Lower leg skin (tissue), 4 donors: ENCODE results near the gene FST. TPM values are rescaled to one million over a fixed set of nuclear protein-coding genes. Genes with fewer than 3 reads are reported as not detected.

Source experiments
- DNase-seq, 2 donors: peaks; one replicate each; pipeline ENCODE4 v3.0.0-alpha.2; 2019; ENCODE audit warnings: low spot score in 2 of 2
- H3K4me3 ChIP-seq: fragments of 200-600 bp; sonication (generic); 2 replicates; pipeline ENCODE4 v1.5.1; 2017; ENCODE audit warnings: mild to moderate bottlenecking, low read depth; ENCODE audit not compliant: poor library complexity, severe bottlenecking
- POLR2A ChIP-seq, 2 donors: fragments of 450-650 bp; IDR thresholded peaks; one replicate each; pipeline ENCODE4 v1.6.1; 2016 to 2017; ENCODE audit warnings: antibody characterized with exemption in 2 of 2, mild to moderate bottlenecking in 1 of 2, moderate library complexity in 1 of 2
- WGBS, 2 donors: methylation state at CpG; one replicate each; pipeline ENCODE4 v1.1.5; 2018; 5-methylcytosine and 5-hydroxymethylcytosine counted together
- intact Hi-C: fragments of 100-400 bp; cut with DNase I; formaldehyde crosslinking; loops from one replicate; pipeline ENCODE4 v1.15.0; 2023; ENCODE audit warnings: low total_unique reads
- total RNA-seq, 4 donors: library from RNA; depleted of rRNA; stranded (reverse); fragments of >200 nt; gene quantifications; one replicate each; pipeline ENCODE4 v1.1.0, GENCODE V29; 2016
- TF ChIP-seq, protein P1 (sequence below), 3 donors: fragments of 450-650 bp; IDR thresholded peaks; one replicate each; pipeline ENCODE4 v1.5.1; 2016; ENCODE audit warnings: antibody characterized with exemption in 3 of 3, mild to moderate bottlenecking in 3 of 3, moderate library complexity in 2 of 3

The FST gene
- total RNA-seq, 4 donors from 2014 or later: 6.1 to 14.0 (median 8.7) TPM

DNA sequence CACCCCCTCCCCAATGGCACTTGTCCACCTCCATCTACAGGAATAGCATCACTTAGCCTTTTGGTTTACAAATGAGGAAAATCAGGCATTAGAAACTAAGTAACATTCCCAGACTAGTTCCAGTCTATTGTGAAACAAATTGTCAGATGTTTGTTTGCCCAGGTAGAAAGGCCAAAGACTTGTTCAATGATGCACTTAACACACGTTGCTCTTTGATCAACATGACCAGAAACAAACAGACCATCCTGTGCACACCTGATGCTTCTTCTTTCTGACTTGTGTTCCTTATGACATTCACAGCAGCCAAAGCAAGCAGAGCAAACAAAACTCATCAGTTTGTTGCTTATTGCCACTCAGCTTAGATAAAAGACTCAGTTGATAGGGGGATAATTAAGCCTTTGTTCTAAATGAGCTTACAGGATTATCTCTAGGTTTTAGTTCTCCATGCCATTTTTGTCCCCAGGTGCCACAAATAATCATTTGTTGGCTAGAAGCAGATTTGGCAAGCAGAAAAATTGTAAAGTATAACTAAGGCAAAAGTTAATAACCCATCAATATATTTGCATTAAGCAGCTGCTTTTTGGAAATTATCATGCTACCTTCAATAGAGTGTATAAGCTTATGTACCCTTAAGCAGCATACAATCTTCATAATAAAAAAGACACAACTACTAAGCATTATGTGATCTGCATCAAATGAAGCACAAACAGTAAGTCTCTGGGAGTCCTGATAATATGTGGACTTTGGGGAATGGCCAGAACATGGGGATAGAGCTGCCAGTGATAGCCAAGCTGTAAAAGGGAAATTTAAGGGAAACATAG, 26.3 kb upstream of the FST start:
- TF ChIP-seq, protein P1, sequence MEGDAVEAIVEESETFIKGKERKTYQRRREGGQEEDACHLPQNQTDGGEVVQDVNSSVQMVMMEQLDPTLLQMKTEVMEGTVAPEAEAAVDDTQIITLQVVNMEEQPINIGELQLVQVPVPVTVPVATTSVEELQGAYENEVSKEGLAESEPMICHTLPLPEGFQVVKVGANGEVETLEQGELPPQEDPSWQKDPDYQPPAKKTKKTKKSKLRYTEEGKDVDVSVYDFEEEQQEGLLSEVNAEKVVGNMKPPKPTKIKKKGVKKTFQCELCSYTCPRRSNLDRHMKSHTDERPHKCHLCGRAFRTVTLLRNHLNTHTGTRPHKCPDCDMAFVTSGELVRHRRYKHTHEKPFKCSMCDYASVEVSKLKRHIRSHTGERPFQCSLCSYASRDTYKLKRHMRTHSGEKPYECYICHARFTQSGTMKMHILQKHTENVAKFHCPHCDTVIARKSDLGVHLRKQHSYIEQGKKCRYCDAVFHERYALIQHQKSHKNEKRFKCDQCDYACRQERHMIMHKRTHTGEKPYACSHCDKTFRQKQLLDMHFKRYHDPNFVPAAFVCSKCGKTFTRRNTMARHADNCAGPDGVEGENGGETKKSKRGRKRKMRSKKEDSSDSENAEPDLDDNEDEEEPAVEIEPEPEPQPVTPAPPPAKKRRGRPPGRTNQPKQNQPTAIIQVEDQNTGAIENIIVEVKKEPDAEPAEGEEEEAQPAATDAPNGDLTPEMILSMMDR (IDR thresholded peaks at IDR 0.05): no peak
- no peak for TF ChIP-seq POLR2A (IDR thresholded peaks at IDR 0.05)
- 67 to 77% methylated on average over 1 of the region's 1 CpG for WGBS, 2 donors
- no peak for DNase-seq
- H3K4me3 ChIP-seq: no peak overlapping the region
- intact Hi-C loops: no loop called here

DNA sequence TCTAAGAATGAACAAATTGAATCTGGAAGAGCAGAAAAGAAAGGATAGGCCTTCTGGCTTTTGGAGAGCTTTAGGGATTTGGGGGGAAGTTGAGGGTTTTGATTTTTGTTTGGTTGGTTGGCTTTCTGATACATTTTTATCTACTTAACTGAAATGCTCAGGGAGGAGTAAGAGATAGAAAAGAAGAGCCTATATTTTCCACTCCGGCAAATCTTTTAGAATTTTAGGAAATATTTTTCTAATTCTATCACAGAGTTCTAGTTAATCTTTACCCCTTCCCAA, 25.8 kb upstream of the FST start:
- no peak overlapping the region for H3K4me3 ChIP-seq
- 98 to 100% methylated on average over 1 of the region's 1 CpG for WGBS, 2 donors
- TF ChIP-seq, protein P1 (IDR thresholded peaks at IDR 0.05): no peak
- no peak for TF ChIP-seq POLR2A (IDR thresholded peaks at IDR 0.05)
- no peak for DNase-seq
- intact Hi-C loops: no loop called here

DNA sequence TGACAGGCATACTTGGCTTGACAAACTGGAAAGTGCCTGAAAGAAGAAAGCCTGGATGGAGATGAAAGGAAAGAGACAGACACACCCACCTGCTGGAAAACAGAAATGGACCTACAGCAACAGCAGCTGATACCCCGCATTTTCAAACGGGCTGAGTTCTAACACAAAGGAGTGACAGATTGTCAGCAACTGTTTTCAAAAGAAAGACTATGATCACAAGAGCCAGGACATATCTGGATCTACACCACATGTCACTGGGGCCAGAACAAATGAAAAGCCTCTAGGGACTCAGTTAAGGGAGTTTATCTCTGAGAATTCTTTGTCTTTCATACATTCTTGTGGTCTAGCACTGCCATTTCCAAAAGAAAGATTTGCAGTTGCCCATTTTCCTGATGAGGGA, 24.1 kb upstream of the FST start:
- no peak for DNase-seq
- 23 to 26% methylated on average over 2 of the region's 2 CpGs for WGBS, 2 donors
- TF ChIP-seq, protein P1 (IDR thresholded peaks at IDR 0.05): no peak
- no peak for TF ChIP-seq POLR2A (IDR thresholded peaks at IDR 0.05)
- no peak overlapping the region for H3K4me3 ChIP-seq
- intact Hi-C loops: no loop called here

DNA sequence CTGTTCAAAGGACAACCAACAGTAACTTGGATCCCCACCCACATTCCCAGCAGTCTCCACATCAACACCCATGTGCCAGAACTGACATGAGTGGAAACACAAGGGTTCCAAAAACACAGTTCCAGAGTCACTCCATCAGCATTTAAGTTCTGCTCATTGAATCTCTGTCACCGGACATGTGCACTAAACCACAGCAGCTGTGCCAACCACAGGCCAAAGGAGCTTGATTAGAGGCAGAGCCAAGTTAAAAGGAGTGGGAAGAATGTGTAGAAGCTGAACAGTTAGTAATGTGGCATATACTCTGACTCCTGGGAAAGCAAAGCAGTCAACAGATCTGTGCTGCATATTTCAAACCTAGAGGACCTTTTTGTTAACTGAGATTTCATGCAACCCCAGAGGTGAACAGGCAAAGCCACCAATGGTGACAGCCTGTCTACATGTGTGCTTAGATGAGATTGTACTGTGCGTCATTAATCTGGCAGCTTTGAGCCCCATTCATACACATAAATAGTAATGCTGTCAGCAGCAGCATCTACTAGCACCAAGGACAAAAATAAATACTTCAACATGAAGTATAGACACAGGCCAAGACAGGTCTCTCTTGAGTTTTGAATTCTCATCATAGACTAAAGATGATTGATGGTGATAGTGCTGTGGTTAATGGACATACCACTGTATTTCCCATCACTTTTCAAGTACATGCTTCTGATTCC, 16.4 kb upstream of the FST start:
- TF ChIP-seq, protein P1 (IDR thresholded peaks at IDR 0.05): no peak
- TF ChIP-seq POLR2A (IDR thresholded peaks at IDR 0.05): no peak
- no peak for DNase-seq
- no peak overlapping the region for H3K4me3 ChIP-seq
- 71 to 73% methylated on average over 2 of the region's 2 CpGs for WGBS, 2 donors
- intact Hi-C loops: no loop called here

DNA sequence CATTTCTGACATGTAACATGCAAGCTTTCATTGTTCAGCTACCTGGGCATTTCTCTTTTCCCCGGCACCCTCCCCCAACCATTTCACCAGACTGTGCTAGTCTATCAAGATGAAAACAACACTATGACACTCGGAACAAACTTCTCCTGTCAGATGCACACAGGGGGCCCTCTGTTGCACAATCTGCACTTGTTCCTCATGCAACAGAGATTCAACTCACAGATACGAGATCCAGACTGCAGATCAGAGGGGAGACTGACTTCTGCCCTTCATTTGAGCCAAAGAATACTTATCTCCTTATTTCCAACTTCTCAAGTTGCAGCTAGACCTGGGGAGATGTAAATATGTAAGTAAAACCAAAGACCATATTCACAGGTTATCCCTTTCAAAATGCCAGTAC, 15.7 kb upstream of the FST start:
- 54 to 72% methylated on average over 3 of the region's 3 CpGs for WGBS, 2 donors

More for the DNA sequence above, 15.7 kb upstream of the FST start:
- intact Hi-C loops: no loop called here
- no peak overlapping the region for H3K4me3 ChIP-seq
- no peak for DNase-seq
- TF ChIP-seq POLR2A (IDR thresholded peaks at IDR 0.05): no peak
- TF ChIP-seq, protein P1 (IDR thresholded peaks at IDR 0.05): no peak
